GM19240 (cell line): ENCODE data around the gene SETD3.
"Not testable (repeated sequence)": the region's sequence is repeated elsewhere in the genome, so short reads cannot be mapped to it uniquely, and the experiment has no call there.

Experiments used
- DNase-seq: peaks from one replicate; pipeline ENCODE4 v3.0.0; 2011; ENCODE audit warnings: low spot score; ENCODE audit not compliant: insufficient read length

The SETD3 gene

GRCh38 chr14:99363051-99363450 is 117.6 kb downstream of the SETD3 start:
- DNase-seq: no peak

- no peak for DNase-seq
Observed at GRCh38 chr14:99361596-99362215, 119.0 kb downstream of the SETD3 start.

- DNase-seq: no peak
Observed at GRCh38 chr14:99360774-99361595, 119.7 kb downstream of the SETD3 start.

GRCh38 chr14:99359906-99360305 is 120.8 kb downstream of the SETD3 start:
- DNase-seq: no peak

- DNase-seq: no peak
Observed at GRCh38 chr14:99357916-99358390, 122.7 kb downstream of the SETD3 start.

GRCh38 chr14:99357151-99357915 is 123.3 kb downstream of the SETD3 start:
- DNase-seq: no peak

GRCh38 chr14:99356031-99356608 is 124.5 kb downstream of the SETD3 start:
- DNase-seq: no peak

- DNase-seq: no peak
Observed at GRCh38 chr14:99354166-99354875, 126.3 kb downstream of the SETD3 start.

GRCh38 chr14:99352688-99353280 is 127.9 kb downstream of the SETD3 start:
- no peak for DNase-seq

- DNase-seq: no peak
Observed at GRCh38 chr14:99351166-99352007, 129.3 kb downstream of the SETD3 start.

GRCh38 chr14:99350751-99351150 is 129.9 kb downstream of the SETD3 start:
- no peak for DNase-seq

GRCh38 chr14:99349721-99350495 is 130.8 kb downstream of the SETD3 start:
- no peak for DNase-seq

GRCh38 chr14:99348816-99349614 is 131.6 kb downstream of the SETD3 start:
- no peak for DNase-seq

GRCh38 chr14:99348231-99348630 is 132.4 kb downstream of the SETD3 start:
- DNase-seq: not testable (repeated sequence)
